DOHH2 (cell line): Measurements from ENCODE around the gene SCLY.

Experiments
- CTCF ChIP-seq: fragments of 200-600 bp; sonication (generic); IDR thresholded peaks from one replicate; pipeline ENCODE4 v1.5.1; 2014; ENCODE audit warnings: antibody characterized with exemption, mild to moderate bottlenecking, low read depth, low read length; ENCODE audit not compliant: poor library complexity, severe bottlenecking
- EZH2phosphoT487 ChIP-seq: fragments of 200-600 bp; sonication (generic); IDR thresholded peaks from 2 replicates; pipeline ENCODE4 v1.6.1; 2017; ENCODE audit warnings: borderline replicate concordance, mild to moderate bottlenecking, antibody characterized with exemption, low read length, moderate library complexity, mixed read lengths

GRCh38 chr2:238040918-238041317, 19.9 kb upstream of the SCLY start:
- TF ChIP-seq CTCF (no peak), EZH2phosphoT487 (no peak)
